Common myeloid progenitor, CD34-positive (primary cell): ENCODE data around the gene PARL.
"Not testable (repeated sequence)": the region's sequence is repeated elsewhere in the genome, so short reads cannot be mapped to it uniquely, and the experiment has no call there.

Experiments used
- CTCF ChIA-PET: fragments of 350-600 bp; sonication (Branson Sonifier 250); formaldehyde crosslinking; loops from one replicate; lab custom pipeline; 2021; ENCODE audit warnings: antibody characterized with exemption; lab: Charles Lee
- POLR2A ChIA-PET: fragments of 350-600 bp; sonication (Branson Sonifier 250); formaldehyde crosslinking; loops from one replicate; lab custom pipeline; 2021; ENCODE audit warnings: antibody characterized with exemption; lab: Charles Lee
- DNase-seq, 3 donors: peaks; one replicate each; pipeline versions ENCODE4 v3.0.0 to v3.0.0-alpha.2; 2013
- H3K27ac ChIP-seq, 2 experiments: 1 replicate in 1 of 2; 2 replicates in 1 of 2; pipeline ENCODE4 v1.7.0; 2013; ENCODE audit warnings: inconsistent platforms in 2 of 2, low read length in 2 of 2, mild to moderate bottlenecking in 2 of 2, low read depth in 1 of 2, moderate library complexity in 1 of 2; ENCODE audit not compliant: severe bottlenecking in 2 of 2, insufficient read depth in 1 of 2, poor library complexity in 1 of 2
- H3K27me3 ChIP-seq, 5 experiments: replicated peaks in 2 of 5; 1 replicate in 3 of 5; 2 replicates in 2 of 5; pipeline versions ENCODE4 v1.6.1 to v1.7.0; 2013; ENCODE audit warnings: low read length in 4 of 5, mild to moderate bottlenecking in 2 of 5, moderate library complexity in 2 of 5, inconsistent platforms in 1 of 5; ENCODE audit not compliant: insufficient read depth in 5 of 5, control insufficient read depth in 4 of 5
- H3K36me3 ChIP-seq, 4 experiments: 1 replicate in 2 of 4; 2 replicates in 2 of 4; pipeline versions ENCODE4 v1.6.1 to v1.7.0; 2013; ENCODE audit warnings: low read length in 3 of 4, control low read depth in 1 of 4, mild to moderate bottlenecking in 1 of 4; ENCODE audit not compliant: control insufficient read depth in 4 of 4, insufficient read depth in 4 of 4
- H3K4me1 ChIP-seq, 4 experiments: 1 replicate in 3 of 4; 2 replicates in 1 of 4; pipeline versions ENCODE4 v1.6.1 to v1.7.1; 2013; ENCODE audit warnings: low read length in 3 of 4, mild to moderate bottlenecking in 3 of 4, control low read depth in 1 of 4, inconsistent platforms in 1 of 4, moderate library complexity in 1 of 4; ENCODE audit not compliant: control insufficient read depth in 4 of 4, insufficient read depth in 4 of 4; ENCODE audit errors: control extremely low read depth in 1 of 4
- H3K4me3 ChIP-seq, 7 experiments: 1 replicate in 4 of 7; 2 replicates in 3 of 7; pipeline versions ENCODE4 v1.5.1 to v1.7.0; 2013; ENCODE audit warnings: mild to moderate bottlenecking in 7 of 7, low read length in 6 of 7, moderate library complexity in 6 of 7, inconsistent platforms in 2 of 7, low read depth in 2 of 7, control low read depth in 1 of 7; ENCODE audit not compliant: insufficient read depth in 4 of 7, control insufficient read depth in 1 of 7; ENCODE audit errors: extremely low read depth in 1 of 7
- H3K9me3 ChIP-seq, 5 experiments: 1 replicate in 4 of 5; 2 replicates in 1 of 5; pipeline versions ENCODE4 v1.6.1 to v1.7.1; 2013; ENCODE audit warnings: low read length in 4 of 5, mild to moderate bottlenecking in 2 of 5, inconsistent platforms in 1 of 5, low read depth in 1 of 5, moderate library complexity in 1 of 5; ENCODE audit not compliant: control insufficient read depth in 4 of 5, insufficient read depth in 2 of 5; ENCODE audit errors: control extremely low read depth in 1 of 5
- WGBS: methylation state at CpG from one replicate; pipeline ENCODE4 v1.1.5; 2013; ENCODE audit not compliant: insufficient coverage; 5-methylcytosine and 5-hydroxymethylcytosine counted together

The PARL gene

GRCh38 chr3:183794452-183794851 is 90.2 kb downstream of the PARL start:
- CTCF ChIA-PET, result interaction anchor here (0.6 to 1.5 kb wide), 5 partner anchors 11 to 606 kb away, joined by 3 to 4 read pairs (median 3); no protein-coding TSS in a partner anchor
- Histone ChIP-seq H3K27me3 (no peaks in the 10 kb centered on the region), H3K9me3 (no peaks in the 10 kb centered on the region), H3K36me3 (peaks cover 24 to 61% (median 41%) of the 10 kb centered on the region in 4 experiments), H3K4me1 (no peaks in the 10 kb centered on the region), H3K27ac (no peak overlapping the region), H3K4me3 (no peak overlapping the region)
- 97% methylated on average over 4 of the region's 4 CpGs for WGBS
- no peak for DNase-seq
- POLR2A ChIA-PET, result no interaction called here

- no peaks in the 10 kb centered on the region for H3K27me3 ChIP-seq
- H3K4me1 ChIP-seq, result no peaks in the 10 kb centered on the region
- H3K27ac ChIP-seq, result no peak overlapping the region
- POLR2A ChIA-PET, result no interaction called here
- H3K9me3 ChIP-seq, result no peaks in the 10 kb centered on the region
- CTCF ChIA-PET, result interaction anchor here (1.5 kb wide), 2 partner anchors 23 to 26 kb away, joined by 3 read pairs; no protein-coding TSS in a partner anchor
- DNase-seq, result no peak
- H3K36me3 ChIP-seq, result peaks cover 20 to 57% (median 38%) of the 10 kb centered on the region in 4 experiments
- no CpG with 5 or more reads among the region's 6 CpGs for WGBS
- H3K4me3 ChIP-seq, result no peak overlapping the region
Measured at GRCh38 chr3:183792976-183793375, 91.7 kb downstream of the PARL start.

GRCh38 chr3:183790700-183791099 is 94.0 kb downstream of the PARL start:
- Histone ChIP-seq H3K4me1 (no peaks in the 10 kb centered on the region), H3K27me3 (no peaks in the 10 kb centered on the region), H3K36me3 (peaks cover 30 to 67% (median 49%) of the 10 kb centered on the region in 4 experiments), H3K4me3 (no peak overlapping the region), H3K27ac (no peak overlapping the region), H3K9me3 (no peaks in the 10 kb centered on the region)
- ChIA-PET POLR2A (no interaction called here), CTCF (interaction anchor here (0.7 to 0.8 kb wide), 2 partner anchors 9 to 24 kb away, joined by 3 to 4 read pairs; no protein-coding TSS in a partner anchor)
- 98% methylated on average over 10 of the region's 16 CpGs for WGBS
- DNase-seq, result no peak

GRCh38 chr3:183789826-183790225 is 94.9 kb downstream of the PARL start:
- no peak overlapping the region for H3K27ac ChIP-seq
- no peaks in the 10 kb centered on the region for H3K9me3 ChIP-seq
- CTCF ChIA-PET, result interaction anchor here (0.7 to 1.5 kb wide), 2 partner anchors 8 to 9 kb away, joined by 4 read pairs; no protein-coding TSS in a partner anchor
- H3K27me3 ChIP-seq, result no peaks in the 10 kb centered on the region
- WGBS, result 96% methylated on average over 2 of the region's 4 CpGs
- no peaks in the 10 kb centered on the region for H3K4me1 ChIP-seq
- H3K4me3 ChIP-seq, result no peak overlapping the region
- H3K36me3 ChIP-seq, result peaks cover 31 to 69% (median 51%) of the 10 kb centered on the region in 4 experiments
- POLR2A ChIA-PET, result no interaction called here
- no peak for DNase-seq

GRCh38 chr3:183784503-183784902 is 100.2 kb downstream of the PARL start:
- H3K9me3 ChIP-seq, POLR2A ChIA-PET, CTCF ChIA-PET, H3K4me3 ChIP-seq, DNase-seq, H3K27ac ChIP-seq, H3K4me1 ChIP-seq, H3K27me3 ChIP-seq: not testable (repeated sequence)
- WGBS, result 93% methylated on average over 5 of the region's 10 CpGs
- peaks cover 29 to 69% (median 48%) of the 10 kb centered on the region in 4 experiments for H3K36me3 ChIP-seq

- DNase-seq, result peak in 1 of 3 donors; percentile 13
- H3K27me3 ChIP-seq, result no peaks in the 10 kb centered on the region
- ChIA-PET POLR2A (no interaction called here), CTCF (interaction anchor here (1.1 kb wide), 1 partner anchor 12 kb away, joined by 3 read pairs; no protein-coding TSS in a partner anchor)
- H3K4me1 ChIP-seq, result peaks cover 0 to 9% (median 1%) of the 10 kb centered on the region in 4 experiments
- H3K36me3 ChIP-seq, result peaks cover 29 to 73% (median 49%) of the 10 kb centered on the region in 4 experiments
- H3K4me3 ChIP-seq, result no peak overlapping the region
- H3K9me3 ChIP-seq, result no peaks in the 10 kb centered on the region
- H3K27ac ChIP-seq, result no peak overlapping the region
- 90% methylated on average over 6 of the region's 7 CpGs for WGBS
Measured at GRCh38 chr3:183782576-183783276, 102.0 kb downstream of the PARL start.

GRCh38 chr3:183781246-183781645 is 103.4 kb downstream of the PARL start:
- WGBS, result 100% methylated on average over 6 of the region's 6 CpGs
- H3K4me3 ChIP-seq, result no peak overlapping the region
- peaks cover 26 to 73% (median 51%) of the 10 kb centered on the region in 4 experiments for H3K36me3 ChIP-seq
- ChIA-PET CTCF (interaction anchor here (0.8 to 2.5 kb wide), 4 partner anchors 9 to 23 kb away, joined by 3 to 21 read pairs (median 4); no protein-coding TSS in a partner anchor), POLR2A (no interaction called here)
- H3K27ac ChIP-seq, result no peak overlapping the region
- DNase-seq, result no peak
- H3K9me3 ChIP-seq, result no peaks in the 10 kb centered on the region
- H3K27me3 ChIP-seq, result no peaks in the 10 kb centered on the region
- peaks cover 0 to 9% (median 1%) of the 10 kb centered on the region in 4 experiments for H3K4me1 ChIP-seq
